SK-N-SH (cell line): Measurements from ENCODE around the gene THBS2. TPM values are rescaled to one million over a fixed set of nuclear protein-coding genes. Genes with fewer than 3 reads are reported as not detected.

Source experiments
- CTCF ChIA-PET: fragments of 300-600, 350-600 bp; formaldehyde crosslinking; extraction: SDS; loops from one replicate; lab custom pipeline; 2021; lab: Yijun Ruan, JAX
- POLR2A ChIA-PET: fragments of 350-600 bp; sonication (Branson Sonifier 250); formaldehyde crosslinking; extraction: SDS; loops from one replicate; lab custom pipeline; 2020; ENCODE audit warnings: antibody characterized with exemption, inconsistent platforms; lab: Yijun Ruan, JAX
- DNase-seq: peaks from one replicate; pipeline ENCODE4 v3.0.0; 2012
- H2AFZ ChIP-seq: fragments of 200-600 bp; sonication (generic); 2 replicates; pipeline ENCODE4 v1.8.1; 2016; ENCODE audit warnings: antibody characterized with exemption, mild to moderate bottlenecking, low read depth
- H3F3A ChIP-seq: fragments of 200-600 bp; sonication (generic); replicated peaks from 2 replicates; pipeline ENCODE3; 2016; ENCODE audit warnings: antibody characterized with exemption, mild to moderate bottlenecking; ENCODE audit not compliant: insufficient read depth
- H3K27ac ChIP-seq, 2 experiments: fragments of 200-500 bp in 1 of 2; fragments of 200-600 bp in 1 of 2; sonication (Bioruptor generic) in 1 of 2; sonication (generic), shearing (Covaris generic) in 1 of 2; 2 replicates each; pipeline versions ENCODE4 v1.5.1 to v1.6.1; 2014 to 2016; ENCODE audit warnings: low read depth in 2 of 2, inconsistent platforms in 1 of 2, low read length in 1 of 2, mild to moderate bottlenecking in 1 of 2, mixed read lengths in 1 of 2
- H3K27me3 ChIP-seq: fragments of 200-600 bp; sonication (generic), shearing (Covaris generic); 2 replicates; pipeline ENCODE4 v1.6.1; 2016; ENCODE audit warnings: mixed run types; ENCODE audit not compliant: insufficient read depth
- H3K36me3 ChIP-seq, 2 experiments: fragments of 200-500 bp in 1 of 2; fragments of 200-600 bp in 1 of 2; sonication (Bioruptor generic) in 1 of 2; sonication (generic) in 1 of 2; replicated peaks in 1 of 2; 2 replicates each; pipeline versions ENCODE3 to v1.5.1; 2014 to 2016; ENCODE audit warnings: low read length in 1 of 2, mild to moderate bottlenecking in 1 of 2; ENCODE audit not compliant: insufficient read depth in 2 of 2, control insufficient read depth in 1 of 2
- H3K4me1 ChIP-seq, 2 experiments: fragments of 200-500 bp in 1 of 2; fragments of 200-600 bp in 1 of 2; sonication (Bioruptor generic) in 1 of 2; sonication (generic), shearing (Covaris generic) in 1 of 2; 2 replicates each; pipeline versions ENCODE4 v1.5.1 to v1.6.1; 2014 to 2016; ENCODE audit warnings: low read depth in 1 of 2, low read length in 1 of 2, mixed run types in 1 of 2; ENCODE audit not compliant: insufficient read depth in 2 of 2, control insufficient read depth in 1 of 2
- H3K4me2 ChIP-seq: fragments of 200-600 bp; sonication (generic), shearing (Covaris generic); 2 replicates; pipeline ENCODE4 v1.6.1; 2017; ENCODE audit warnings: mixed run types
- H3K4me3 ChIP-seq, 2 experiments: fragments of 200-500 bp in 1 of 2; fragments of 200-600 bp in 1 of 2; sonication (Bioruptor generic) in 1 of 2; sonication (generic), shearing (Covaris generic) in 1 of 2; 2 replicates each; pipeline versions ENCODE4 v1.5.1 to v1.8.1; 2014 to 2016; ENCODE audit warnings: low read depth in 2 of 2, inconsistent platforms in 1 of 2, low read length in 1 of 2, mild to moderate bottlenecking in 1 of 2, mixed read lengths in 1 of 2, moderate library complexity in 1 of 2
- H3K79me2 ChIP-seq: fragments of 200-600 bp; sonication (generic); 2 replicates; pipeline ENCODE4 v1.8.1; 2017; ENCODE audit warnings: mild to moderate bottlenecking; ENCODE audit not compliant: insufficient read depth
- H3K9ac ChIP-seq: fragments of 200-600 bp; sonication (generic); 2 replicates; pipeline ENCODE4 v1.6.1; 2017; ENCODE audit warnings: mixed run types
- H3K9me2 ChIP-seq: fragments of 200-600 bp; sonication (generic); 2 replicates; pipeline ENCODE4 v1.6.1; 2017; ENCODE audit warnings: mixed run types
- H3K9me3 ChIP-seq: fragments of 200-600 bp; sonication (generic); 2 replicates; pipeline ENCODE4 v1.6.1; 2017; ENCODE audit warnings: mixed run types, mild to moderate bottlenecking, moderate library complexity
- H4K20me1 ChIP-seq: fragments of 200-600 bp; sonication (generic); 2 replicates; pipeline ENCODE4 v1.6.1; 2017; ENCODE audit warnings: mild to moderate bottlenecking, mixed run types; ENCODE audit not compliant: insufficient read depth
- CHD2 ChIP-seq: fragments of 150-350 bp; IDR thresholded peaks from 2 replicates; pipeline ENCODE4 v1.6.1; 2018; ENCODE audit warnings: low read length; ENCODE audit not compliant: partially characterized antibody
- CTCF ChIP-seq: fragments of 200-600 bp; sonication (generic); IDR thresholded peaks from 2 replicates; pipeline ENCODE4 v1.6.1; 2017; ENCODE audit warnings: antibody characterized with exemption, mild to moderate bottlenecking, moderate library complexity
- ELF1 ChIP-seq: IDR thresholded peaks from 2 replicates; pipeline ENCODE4 v1.4.0; 2012
- FOSL2 ChIP-seq: IDR thresholded peaks from 2 replicates; pipeline ENCODE4 v1.4.0; 2012; ENCODE audit warnings: low read depth, mild to moderate bottlenecking, moderate library complexity, borderline replicate concordance
- GABPA ChIP-seq: IDR thresholded peaks from 2 replicates; pipeline ENCODE4 v1.4.0; 2012; ENCODE audit warnings: low read depth, mild to moderate bottlenecking
- IRF3 ChIP-seq: fragments of 150-350 bp; IDR thresholded peaks from 2 replicates; pipeline ENCODE4 v1.6.1; 2016; ENCODE audit warnings: mild to moderate bottlenecking, low read depth, low read length
- MAX ChIP-seq: IDR thresholded peaks from 2 replicates; pipeline ENCODE4 v1.4.0; 2012; ENCODE audit warnings: low read depth
- MXI1 ChIP-seq: IDR thresholded peaks from 2 replicates; pipeline ENCODE4 v1.6.1; 2012; ENCODE audit warnings: mild to moderate bottlenecking, low read depth, low read length, improper control_type of control experiment
- NRF1 ChIP-seq: IDR thresholded peaks from 2 replicates; pipeline ENCODE4 v1.6.1; 2012; ENCODE audit warnings: low read depth, mild to moderate bottlenecking, low read length
- REST ChIP-seq: IDR thresholded peaks from 2 replicates; pipeline ENCODE4 v1.6.1; 2012; ENCODE audit warnings: mild to moderate bottlenecking, low read depth, low read length, moderate library complexity
- SIN3A ChIP-seq: IDR thresholded peaks from 2 replicates; pipeline ENCODE4 v1.6.1; 2012; ENCODE audit warnings: low read depth, mild to moderate bottlenecking, low read length, moderate library complexity, borderline replicate concordance
- SMC3 ChIP-seq: IDR thresholded peaks from 2 replicates; pipeline ENCODE4 v1.6.1; 2012; ENCODE audit warnings: low read depth, low read length, improper control_type of control experiment
- TCF12 ChIP-seq: IDR thresholded peaks from 2 replicates; pipeline ENCODE4 v1.4.0; 2012
- USF1 ChIP-seq: IDR thresholded peaks from 2 replicates; pipeline ENCODE4 v1.4.0; 2012; ENCODE audit warnings: low read depth, borderline replicate concordance
- USF2 ChIP-seq: fragments of 150-350 bp; IDR thresholded peaks from 2 replicates; pipeline ENCODE4 v1.6.1; 2017; ENCODE audit warnings: antibody characterized with exemption, low read length, low read depth, borderline replicate concordance
- YY1 ChIP-seq: IDR thresholded peaks from 2 replicates; pipeline ENCODE4 v1.4.0; 2012; ENCODE audit warnings: low read depth, mild to moderate bottlenecking
- WGBS: methylation state at CpG from one replicate; pipeline ENCODE4 v1.1.6; 2017; ENCODE audit warnings: low lambda C conversion rate; 5-methylcytosine and 5-hydroxymethylcytosine counted together
- polyA plus RNA-seq, 3 experiments: library from polyadenylated mRNA; depleted of rRNA; stranded (reverse); fragments of >200 nt; gene quantifications; 2 replicates each; pipeline ENCODE4 v1.2.3, GENCODE V29; 2012

THBS2 gene
- polyA plus RNA-seq, 1 of the 3 experiments (the other 2 are of a cell fraction), result 166 TPM

- TF ChIP-seq USF2 (no peak), SIN3A (peak; percentile 58; the same call in 1 of the 2 replicates), ELF1 (no peak), TCF12 (peak; percentile 53; the same call in 1 of the 2 replicates)
Observed at GRCh38 chr6:169253337-169254238, at the start of gene THBS2 (continued).

- Histone ChIP-seq H3K9me2 (no peaks in the 10 kb centered on the region), H3K9me3 (no peaks in the 10 kb centered on the region)
- TF ChIP-seq ELF1 (no peak), YY1 (no peak), GABPA (no peak), MAX (no peak), REST (no peak), CTCF (no peak), SMC3 (no peak), IRF3 (no peak), FOSL2 (no peak), USF1 (no peak), SIN3A (no peak), CHD2 (no peak), MXI1 (no peak), NRF1 (no peak)
- TF ChIP-seq, all 33 proteins: peak for 0
- Histone ChIP-seq H3K27ac (no peak overlapping the region), H3K4me1 (no peaks in the 10 kb centered on the region), H4K20me1 (no peaks in the 10 kb centered on the region), H3K27me3 (no peaks in the 10 kb centered on the region), H3F3A (peaks cover 3% of the 10 kb centered on the region), H2AFZ (no peak overlapping the region), H3K36me3 (no peaks in the 10 kb centered on the region), H3K9ac (no peak overlapping the region), H3K4me2 (no peak overlapping the region), H3K79me2 (no peaks in the 10 kb centered on the region), H3K4me3 (no peak overlapping the region)
- no peak for DNase-seq
- POLR2A ChIA-PET, result no interaction called here
- WGBS, result 50% methylated on average over 1 of the region's 3 CpGs
- CTCF ChIA-PET, result no interaction called here
Observed at GRCh38 chr6:169302716-169303115, 49.1 kb upstream of the THBS2 start.
